Measurements from ENCODE around the gene KPTN. TPM values are rescaled to one million over a fixed set of nuclear protein-coding genes. Genes with fewer than 3 reads are reported as not detected.

The KPTN gene
- total and polyA plus RNA-seq, 4 donors, result 2.3 to 6.0 (median 4.0) TPM

DNA sequence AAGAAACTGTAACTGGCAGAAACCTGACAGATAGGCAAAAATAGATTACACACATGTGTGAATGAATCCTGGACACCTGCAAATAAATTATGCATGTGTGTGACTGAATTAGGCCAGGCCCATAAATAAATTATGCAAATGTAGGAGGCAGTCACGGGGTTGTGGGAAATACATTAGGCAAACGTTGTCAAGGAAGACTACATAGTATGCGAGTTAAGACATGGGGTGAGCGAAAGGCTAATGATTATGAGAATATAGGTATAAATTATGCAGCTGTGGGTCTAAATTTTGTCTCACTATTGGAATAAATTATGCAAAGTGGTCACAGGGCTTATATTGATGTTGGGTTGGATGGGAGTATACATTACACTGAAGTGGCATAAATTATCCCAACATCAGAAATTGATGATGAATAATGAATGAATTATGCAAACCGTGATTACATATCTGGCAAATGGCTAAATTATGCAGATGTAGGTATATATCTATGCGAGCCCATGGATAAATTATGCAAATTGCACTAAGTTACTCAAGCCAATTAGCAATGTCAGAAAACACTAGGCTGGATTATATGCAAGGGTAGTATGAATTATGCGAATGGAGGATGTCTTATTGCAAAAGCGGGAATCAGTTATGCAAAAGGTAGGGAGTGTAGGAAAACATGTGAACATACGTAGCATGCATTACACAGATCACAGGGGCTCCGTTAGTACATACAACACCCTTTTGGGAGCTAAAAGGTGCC, 19.2 kb downstream of the KPTN start:
- Histone ChIP-seq H3K4me3 (ENCODE audit: low read depth in 1 of 3, low read length in 3 of 3) (no peak overlapping the region), H3K27me3 (ENCODE audit: control insufficient read depth in 4 of 4, insufficient read depth in 4 of 4, low read length in 3 of 4) (peaks cover 0 to 11% (median 4%) of the 10 kb centered on the region in 4 donors), H3K4me1 (ENCODE audit: control insufficient read depth in 4 of 4, insufficient read depth in 4 of 4, low read length in 3 of 4) (no peaks in the 10 kb centered on the region), H3K27ac (ENCODE audit: low read depth in 1 of 2, low read length in 2 of 2) (no peak overlapping the region), H3K9me3 (ENCODE audit: control insufficient read depth in 4 of 4, low read length in 3 of 4) (no peaks in the 10 kb centered on the region), H3K9ac (ENCODE audit: low read depth in 1 of 2, low read length in 2 of 2) (no peak overlapping the region), H3K36me3 (ENCODE audit: control insufficient read depth in 4 of 4, insufficient read depth in 3 of 4, low read depth in 1 of 4, low read length in 3 of 4) (no peaks in the 10 kb centered on the region)
- WGBS, result 68% methylated on average over 10 of the region's 10 CpGs
- DNase-seq (ENCODE audit: low spot score), result no peak
- TF ChIP-seq FOXA1 (IDR thresholded peaks at IDR 0.05) (no peak), RXRA (IDR thresholded peaks at IDR 0.05) (no peak), CTCF (IDR thresholded peaks at IDR 0.05; ENCODE audit: low read depth, low read length, missing input control) (no peak), NR2F2 (IDR thresholded peaks at IDR 0.05) (no peak), GABPA (IDR thresholded peaks at IDR 0.05 in 1 of 2, conservative IDR thresholded peaks at IDR 0.05 in 1 of 2) (no peak), FOXA2 (IDR thresholded peaks at IDR 0.05) (no peak), TAF1 (conservative IDR thresholded peaks at IDR 0.05) (no peak)
- TF ChIP-seq, protein P1, sequence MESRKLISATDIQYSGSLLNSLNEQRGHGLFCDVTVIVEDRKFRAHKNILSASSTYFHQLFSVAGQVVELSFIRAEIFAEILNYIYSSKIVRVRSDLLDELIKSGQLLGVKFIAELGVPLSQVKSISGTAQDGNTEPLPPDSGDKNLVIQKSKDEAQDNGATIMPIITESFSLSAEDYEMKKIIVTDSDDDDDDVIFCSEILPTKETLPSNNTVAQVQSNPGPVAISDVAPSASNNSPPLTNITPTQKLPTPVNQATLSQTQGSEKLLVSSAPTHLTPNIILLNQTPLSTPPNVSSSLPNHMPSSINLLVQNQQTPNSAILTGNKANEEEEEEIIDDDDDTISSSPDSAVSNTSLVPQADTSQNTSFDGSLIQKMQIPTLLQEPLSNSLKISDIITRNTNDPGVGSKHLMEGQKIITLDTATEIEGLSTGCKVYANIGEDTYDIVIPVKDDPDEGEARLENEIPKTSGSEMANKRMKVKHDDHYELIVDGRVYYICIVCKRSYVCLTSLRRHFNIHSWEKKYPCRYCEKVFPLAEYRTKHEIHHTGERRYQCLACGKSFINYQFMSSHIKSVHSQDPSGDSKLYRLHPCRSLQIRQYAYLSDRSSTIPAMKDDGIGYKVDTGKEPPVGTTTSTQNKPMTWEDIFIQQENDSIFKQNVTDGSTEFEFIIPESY (IDR thresholded peaks at IDR 0.05), result no peak
- TF ChIP-seq, protein P2, sequence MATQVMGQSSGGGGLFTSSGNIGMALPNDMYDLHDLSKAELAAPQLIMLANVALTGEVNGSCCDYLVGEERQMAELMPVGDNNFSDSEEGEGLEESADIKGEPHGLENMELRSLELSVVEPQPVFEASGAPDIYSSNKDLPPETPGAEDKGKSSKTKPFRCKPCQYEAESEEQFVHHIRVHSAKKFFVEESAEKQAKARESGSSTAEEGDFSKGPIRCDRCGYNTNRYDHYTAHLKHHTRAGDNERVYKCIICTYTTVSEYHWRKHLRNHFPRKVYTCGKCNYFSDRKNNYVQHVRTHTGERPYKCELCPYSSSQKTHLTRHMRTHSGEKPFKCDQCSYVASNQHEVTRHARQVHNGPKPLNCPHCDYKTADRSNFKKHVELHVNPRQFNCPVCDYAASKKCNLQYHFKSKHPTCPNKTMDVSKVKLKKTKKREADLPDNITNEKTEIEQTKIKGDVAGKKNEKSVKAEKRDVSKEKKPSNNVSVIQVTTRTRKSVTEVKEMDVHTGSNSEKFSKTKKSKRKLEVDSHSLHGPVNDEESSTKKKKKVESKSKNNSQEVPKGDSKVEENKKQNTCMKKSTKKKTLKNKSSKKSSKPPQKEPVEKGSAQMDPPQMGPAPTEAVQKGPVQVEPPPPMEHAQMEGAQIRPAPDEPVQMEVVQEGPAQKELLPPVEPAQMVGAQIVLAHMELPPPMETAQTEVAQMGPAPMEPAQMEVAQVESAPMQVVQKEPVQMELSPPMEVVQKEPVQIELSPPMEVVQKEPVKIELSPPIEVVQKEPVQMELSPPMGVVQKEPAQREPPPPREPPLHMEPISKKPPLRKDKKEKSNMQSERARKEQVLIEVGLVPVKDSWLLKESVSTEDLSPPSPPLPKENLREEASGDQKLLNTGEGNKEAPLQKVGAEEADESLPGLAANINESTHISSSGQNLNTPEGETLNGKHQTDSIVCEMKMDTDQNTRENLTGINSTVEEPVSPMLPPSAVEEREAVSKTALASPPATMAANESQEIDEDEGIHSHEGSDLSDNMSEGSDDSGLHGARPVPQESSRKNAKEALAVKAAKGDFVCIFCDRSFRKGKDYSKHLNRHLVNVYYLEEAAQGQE (IDR thresholded peaks at IDR 0.05), result no peak

- Histone ChIP-seq H3K4me3 (ENCODE audit: low read depth in 1 of 3, low read length in 3 of 3) (no peak overlapping the region), H3K9me3 (ENCODE audit: control insufficient read depth in 4 of 4, low read length in 3 of 4) (peaks cover 0 to 1% (median 0%) of the 10 kb centered on the region in 4 donors), H3K9ac (ENCODE audit: low read depth in 1 of 2, low read length in 2 of 2) (no peak overlapping the region), H3K27me3 (ENCODE audit: control insufficient read depth in 4 of 4, insufficient read depth in 4 of 4, low read length in 3 of 4) (peaks cover 4 to 9% (median 7%) of the 10 kb centered on the region in 4 donors), H3K4me1 (ENCODE audit: control insufficient read depth in 4 of 4, insufficient read depth in 4 of 4, low read length in 3 of 4) (peaks cover 0 to 3% (median under 1%) of the 10 kb centered on the region in 4 donors), H3K27ac (ENCODE audit: low read depth in 1 of 2, low read length in 2 of 2) (no peak overlapping the region), H3K36me3 (ENCODE audit: control insufficient read depth in 4 of 4, insufficient read depth in 3 of 4, low read depth in 1 of 4, low read length in 3 of 4) (no peaks in the 10 kb centered on the region)
- no peak for DNase-seq (ENCODE audit: low spot score)
- 92% methylated on average over 5 of the region's 5 CpGs for WGBS
- TF ChIP-seq RAD21 (IDR thresholded peaks at IDR 0.05), result no peak
- TF ChIP-seq, protein P2 (IDR thresholded peaks at IDR 0.05), result no peak
- TF ChIP-seq HNF4A (conservative IDR thresholded peaks at IDR 0.05), result no peak
- no peak for TF ChIP-seq EGR1 (IDR thresholded peaks at IDR 0.05; ENCODE audit: low read depth in 2 of 2)
- TF ChIP-seq, protein P3, sequence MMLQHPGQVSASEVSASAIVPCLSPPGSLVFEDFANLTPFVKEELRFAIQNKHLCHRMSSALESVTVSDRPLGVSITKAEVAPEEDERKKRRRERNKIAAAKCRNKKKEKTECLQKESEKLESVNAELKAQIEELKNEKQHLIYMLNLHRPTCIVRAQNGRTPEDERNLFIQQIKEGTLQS (IDR thresholded peaks at IDR 0.05), result no peak
- no peak for TF ChIP-seq HNF4G (IDR thresholded peaks at IDR 0.05)
- no peak for TF ChIP-seq SP1 (IDR thresholded peaks at IDR 0.05)
- TF ChIP-seq, protein P1 (IDR thresholded peaks at IDR 0.05), result no peak
- TF ChIP-seq JUND (IDR thresholded peaks at IDR 0.05), result no peak
- TF ChIP-seq GABPA (IDR thresholded peaks at IDR 0.05 in 1 of 2, conservative IDR thresholded peaks at IDR 0.05 in 1 of 2), result no peak
- TF ChIP-seq, protein P4, sequence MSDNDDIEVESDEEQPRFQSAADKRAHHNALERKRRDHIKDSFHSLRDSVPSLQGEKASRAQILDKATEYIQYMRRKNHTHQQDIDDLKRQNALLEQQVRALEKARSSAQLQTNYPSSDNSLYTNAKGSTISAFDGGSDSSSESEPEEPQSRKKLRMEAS (IDR thresholded peaks at IDR 0.05), result no peak
- no peak for TF ChIP-seq TAF1 (conservative IDR thresholded peaks at IDR 0.05)
- TF ChIP-seq NR2F2 (IDR thresholded peaks at IDR 0.05), result no peak
Observed at GRCh38 chr19:47461876-47462275, 22.1 kb downstream of the KPTN start.

All from liver (tissue), 9 donors.